Breast epithelium (tissue), 4 donors: Measurements from ENCODE around the gene CAMK2B. TPM values are rescaled to one million over a fixed set of nuclear protein-coding genes. Genes with fewer than 3 reads are reported as not detected.

ENCODE experiments used
- DNase-seq, 2 donors: peaks; one replicate each; pipeline ENCODE4 v3.0.0-alpha.2; 2019; ENCODE audit warnings: low spot score in 2 of 2
- H3K27ac ChIP-seq, 2 donors: fragments of 200-600 bp; sonication (generic) in 1 of 2; one replicate each; pipeline ENCODE4 v1.5.1; 2016 to 2019; ENCODE audit warnings: mild to moderate bottlenecking in 1 of 2
- H3K27me3 ChIP-seq, 2 donors: fragments of 200-600 bp; sonication (generic) in 1 of 2; one replicate each; pipeline versions ENCODE4 v1.5.1 to v1.6.0; 2017 to 2019; ENCODE audit warnings: control low read depth in 1 of 2, mild to moderate bottlenecking in 1 of 2
- H3K36me3 ChIP-seq: fragments of 200-600 bp; one replicate; pipeline ENCODE4 v1.5.1; 2019
- H3K4me1 ChIP-seq, 2 donors: fragments of 200-600 bp; sonication (generic); one replicate each; pipeline ENCODE4 v1.5.1; 2016 to 2019; ENCODE audit warnings: control low read depth in 1 of 2
- H3K4me3 ChIP-seq, 3 donors: fragments of 200-600 bp; sonication (generic); 1 replicate in 2 of 3; 2 replicates in 1 of 3; pipeline ENCODE4 v1.5.1; 2016 to 2019; ENCODE audit warnings: mild to moderate bottlenecking in 3 of 3, moderate library complexity in 2 of 3
- H3K9me3 ChIP-seq, 2 donors: fragments of 200-600 bp; sonication (generic) in 1 of 2; one replicate each; pipeline ENCODE4 v1.5.1; 2016 to 2019; ENCODE audit warnings: control low read depth in 1 of 2
- POLR2A ChIP-seq: fragments of 450-650 bp; IDR thresholded peaks from one replicate; pipeline ENCODE4 v1.6.1; 2016; ENCODE audit warnings: antibody characterized with exemption, mild to moderate bottlenecking, moderate library complexity
- POLR2AphosphoS5 ChIP-seq, 3 donors: sonication (generic); formaldehyde crosslinking; IDR thresholded peaks; one replicate each; pipeline ENCODE4 v1.6.1; 2017; ENCODE audit warnings: antibody characterized with exemption in 3 of 3
- intact Hi-C: fragments of 100-400 bp; cut with DNase I; formaldehyde crosslinking; loops from one replicate; pipeline ENCODE4 v1.15.1; 2023; ENCODE audit warnings: low total_unique reads
- total RNA-seq, 3 donors: library from RNA; depleted of rRNA; stranded (reverse); fragments of >200 nt; gene quantifications; one replicate each; pipeline ENCODE4 v1.1.0, GENCODE V29; 2016
- TF ChIP-seq, protein P1 (sequence below), 3 donors: fragments of 450-650 bp; IDR thresholded peaks; one replicate each; pipeline ENCODE4 v1.5.1; 2016 to 2017; ENCODE audit warnings: antibody characterized with exemption in 3 of 3, mild to moderate bottlenecking in 3 of 3, moderate library complexity in 3 of 3

CAMK2B gene
- total RNA-seq, 3 donors from 2014 or later: 2.0 to 9.2 TPM; not detected in 1

DNA sequence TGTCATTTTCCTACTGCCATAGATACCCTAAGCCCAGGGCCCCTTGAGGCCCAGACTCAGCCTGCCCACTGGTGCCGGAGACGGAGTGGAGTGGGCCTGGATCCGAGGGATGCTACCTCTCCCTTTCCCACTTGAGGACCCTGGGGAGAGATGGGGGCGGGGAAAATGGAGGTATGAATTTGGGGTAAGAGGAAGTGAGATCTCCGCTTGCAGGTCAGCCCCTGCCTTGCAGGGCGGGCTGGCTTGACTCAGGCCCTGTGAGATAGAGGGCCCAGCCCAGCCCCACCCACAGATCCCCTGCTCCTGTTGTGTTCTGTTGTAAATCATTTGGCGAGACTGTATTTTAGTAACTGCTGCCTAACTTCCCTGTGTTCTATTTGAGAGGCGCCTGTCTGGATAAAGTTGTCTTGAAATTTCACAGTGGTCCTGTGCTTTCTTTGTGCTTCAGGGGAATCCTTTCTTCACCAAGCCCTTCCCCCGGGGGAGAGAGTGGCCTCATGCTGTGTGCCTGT, 111.5 kb downstream of the CAMK2B start:
- Histone ChIP-seq H3K27ac (no peak overlapping the region), H3K36me3 (peaks cover 4% of the 10 kb centered on the region), H3K4me3 (no peak overlapping the region), H3K27me3 (no peaks in the 10 kb centered on the region), H3K9me3 (no peaks in the 10 kb centered on the region), H3K4me1 (no peaks in the 10 kb centered on the region)
- intact Hi-C loops: no loop called here
- DNase-seq: peak in 1 of 2 donors; percentile 48
- TF ChIP-seq POLR2A: no peak
- no peak for TF ChIP-seq POLR2AphosphoS5 (IDR thresholded peaks at IDR 0.05)
- TF ChIP-seq, protein P1, sequence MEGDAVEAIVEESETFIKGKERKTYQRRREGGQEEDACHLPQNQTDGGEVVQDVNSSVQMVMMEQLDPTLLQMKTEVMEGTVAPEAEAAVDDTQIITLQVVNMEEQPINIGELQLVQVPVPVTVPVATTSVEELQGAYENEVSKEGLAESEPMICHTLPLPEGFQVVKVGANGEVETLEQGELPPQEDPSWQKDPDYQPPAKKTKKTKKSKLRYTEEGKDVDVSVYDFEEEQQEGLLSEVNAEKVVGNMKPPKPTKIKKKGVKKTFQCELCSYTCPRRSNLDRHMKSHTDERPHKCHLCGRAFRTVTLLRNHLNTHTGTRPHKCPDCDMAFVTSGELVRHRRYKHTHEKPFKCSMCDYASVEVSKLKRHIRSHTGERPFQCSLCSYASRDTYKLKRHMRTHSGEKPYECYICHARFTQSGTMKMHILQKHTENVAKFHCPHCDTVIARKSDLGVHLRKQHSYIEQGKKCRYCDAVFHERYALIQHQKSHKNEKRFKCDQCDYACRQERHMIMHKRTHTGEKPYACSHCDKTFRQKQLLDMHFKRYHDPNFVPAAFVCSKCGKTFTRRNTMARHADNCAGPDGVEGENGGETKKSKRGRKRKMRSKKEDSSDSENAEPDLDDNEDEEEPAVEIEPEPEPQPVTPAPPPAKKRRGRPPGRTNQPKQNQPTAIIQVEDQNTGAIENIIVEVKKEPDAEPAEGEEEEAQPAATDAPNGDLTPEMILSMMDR (IDR thresholded peaks at IDR 0.05): no peak

DNA sequence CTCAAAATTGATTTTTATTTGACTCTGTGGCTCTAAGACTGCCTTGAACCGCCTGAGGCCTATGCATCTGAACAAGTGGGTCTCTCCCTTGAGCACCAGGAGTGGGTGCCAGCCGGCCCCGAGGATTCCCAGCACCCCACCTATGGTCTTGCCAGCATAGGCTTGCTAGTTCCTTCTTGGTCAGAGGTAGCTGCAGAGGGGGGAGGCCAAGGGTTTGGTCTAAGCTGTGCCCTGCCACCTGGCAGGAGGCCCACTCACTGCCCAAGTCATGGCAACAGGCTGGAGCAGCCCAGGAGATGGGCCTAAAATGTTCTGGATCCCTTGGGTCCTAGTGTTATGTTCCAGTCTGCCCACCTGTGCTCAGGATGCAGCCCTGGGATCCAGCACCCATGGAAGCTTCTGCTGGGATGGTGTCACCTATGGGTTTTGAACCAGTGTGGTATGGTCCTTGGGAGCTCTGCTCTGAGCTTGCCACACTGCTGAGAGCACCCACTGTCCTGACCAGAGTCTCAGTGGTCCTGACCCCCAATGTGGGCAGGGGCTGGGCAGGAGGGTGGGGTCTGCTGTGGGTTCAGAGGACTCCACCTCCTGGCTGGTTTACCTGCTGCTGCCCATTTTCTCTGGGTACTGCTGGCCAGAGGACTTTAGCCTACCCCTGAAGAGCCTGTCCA, 112.1 kb downstream of the CAMK2B start:
- no peaks in the 10 kb centered on the region for H3K27me3 ChIP-seq
- TF ChIP-seq POLR2A (no peak), POLR2AphosphoS5 (IDR thresholded peaks at IDR 0.05) (no peak)
- TF ChIP-seq, protein P1 (IDR thresholded peaks at IDR 0.05): no peak
- H3K36me3 ChIP-seq: peaks cover 4% of the 10 kb centered on the region
- H3K9me3 ChIP-seq: no peaks in the 10 kb centered on the region
- no peaks in the 10 kb centered on the region for H3K4me1 ChIP-seq
- H3K4me3 ChIP-seq: no peak overlapping the region
- no peak overlapping the region for H3K27ac ChIP-seq
- intact Hi-C loops: no loop called here
- DNase-seq: peak in 1 of 2 donors; percentile 27

DNA sequence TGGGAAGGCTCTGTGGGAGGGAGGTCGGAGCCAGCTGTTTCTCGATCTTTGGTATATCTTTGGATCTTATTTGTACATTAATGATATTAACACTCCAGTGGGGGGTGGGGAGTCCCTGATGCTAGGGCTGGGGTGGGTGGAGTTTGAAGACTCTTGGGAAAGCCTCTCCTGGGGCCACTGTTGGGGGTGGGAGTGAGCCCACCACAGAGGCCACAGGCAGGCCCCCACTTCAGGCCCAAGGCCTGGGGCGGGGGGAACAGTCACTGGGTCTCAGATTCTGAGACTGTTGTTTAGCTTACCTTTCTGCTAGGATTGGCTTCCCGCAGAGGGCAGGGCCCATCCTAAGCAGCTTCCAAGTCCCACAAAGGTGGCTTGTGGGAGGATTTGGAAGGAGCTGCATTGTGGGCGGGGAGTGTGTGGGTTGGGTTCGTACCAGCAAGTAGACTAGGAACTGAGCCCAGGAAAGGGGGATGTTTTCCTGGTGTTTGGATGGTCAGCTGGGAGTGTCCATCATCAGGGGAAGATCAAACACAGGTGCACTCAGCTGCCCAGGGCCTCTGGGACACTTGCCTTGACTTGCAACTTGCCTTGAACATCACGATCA, 112.7 kb downstream of the CAMK2B start:
- no peaks in the 10 kb centered on the region for H3K27me3 ChIP-seq
- intact Hi-C loops: no loop called here
- TF ChIP-seq, protein P1 (IDR thresholded peaks at IDR 0.05): no peak
- no peak for TF ChIP-seq POLR2A
- no peak for TF ChIP-seq POLR2AphosphoS5 (IDR thresholded peaks at IDR 0.05)
- H3K27ac ChIP-seq: no peak overlapping the region
- H3K4me1 ChIP-seq: no peaks in the 10 kb centered on the region
- peak in 1 of 2 donors; percentile 38 for DNase-seq
- H3K36me3 ChIP-seq: peaks cover 4% of the 10 kb centered on the region
- no peaks in the 10 kb centered on the region for H3K9me3 ChIP-seq
- H3K4me3 ChIP-seq: no peak overlapping the region

DNA sequence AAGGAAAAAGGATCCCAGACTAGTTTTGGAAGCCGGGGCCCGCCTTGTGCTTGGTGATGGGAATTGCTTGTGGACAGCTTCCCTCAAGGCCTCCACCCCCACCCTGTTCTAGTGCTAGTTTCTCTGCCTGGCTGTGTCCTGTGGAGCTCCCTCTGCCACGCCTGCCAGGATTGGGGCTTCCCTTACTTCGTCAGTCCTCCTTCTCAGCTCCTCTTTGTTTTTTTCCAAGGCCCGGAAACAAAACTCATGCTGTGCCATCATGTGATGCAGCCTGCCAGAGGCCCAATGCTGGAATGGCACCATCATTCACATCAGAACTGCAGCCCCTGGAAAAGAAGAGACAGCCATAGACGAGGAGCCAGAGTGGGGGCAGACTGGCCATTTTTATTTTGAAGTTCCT, 113.4 kb downstream of the CAMK2B start:
- Histone ChIP-seq H3K9me3 (no peaks in the 10 kb centered on the region), H3K4me3 (no peak overlapping the region), H3K36me3 (peaks cover 4% of the 10 kb centered on the region), H3K27me3 (no peaks in the 10 kb centered on the region), H3K4me1 (no peaks in the 10 kb centered on the region), H3K27ac (no peak overlapping the region)
- no peak for DNase-seq
- TF ChIP-seq POLR2AphosphoS5 (IDR thresholded peaks at IDR 0.05): no peak
- TF ChIP-seq, protein P1 (IDR thresholded peaks at IDR 0.05): no peak
- TF ChIP-seq POLR2A: no peak
- intact Hi-C loops: no loop called here

DNA sequence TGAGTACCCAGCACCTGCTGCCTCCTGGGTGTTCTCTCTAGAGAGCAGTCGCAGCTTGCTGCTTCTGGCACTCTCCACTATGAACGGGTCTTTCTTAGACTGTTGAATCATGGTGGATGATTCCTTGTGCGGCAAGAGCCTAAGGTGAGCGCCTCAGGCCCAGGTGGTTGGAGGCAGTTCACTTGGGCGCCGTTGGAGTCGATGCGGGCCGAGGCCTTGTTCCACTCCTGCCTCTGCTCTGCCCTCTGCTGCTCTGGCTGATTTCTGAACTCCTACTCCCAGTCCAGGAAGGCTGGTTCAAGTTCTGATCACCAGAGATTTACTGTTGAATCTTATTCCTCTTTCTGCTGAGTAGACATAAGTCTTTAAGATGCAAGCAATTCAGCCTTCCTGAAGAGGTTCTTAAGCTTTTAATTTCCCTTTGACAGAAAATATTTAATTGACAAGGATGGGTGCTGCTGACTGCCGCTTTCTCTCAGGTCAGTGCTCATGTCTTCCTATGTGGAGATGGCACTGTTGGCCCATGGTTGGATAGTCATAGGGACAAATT, 114.2 kb downstream of the CAMK2B start:
- DNase-seq: no peak
- H3K9me3 ChIP-seq: no peaks in the 10 kb centered on the region

More for the DNA sequence above, 114.2 kb downstream of the CAMK2B start:
- H3K27me3 ChIP-seq: no peaks in the 10 kb centered on the region
- no peak for TF ChIP-seq POLR2A
- TF ChIP-seq, protein P1 (IDR thresholded peaks at IDR 0.05): no peak
- no peak for TF ChIP-seq POLR2AphosphoS5 (IDR thresholded peaks at IDR 0.05)
- peaks cover 4% of the 10 kb centered on the region for H3K36me3 ChIP-seq
- no peak overlapping the region for H3K4me3 ChIP-seq
- H3K27ac ChIP-seq: no peak overlapping the region
- H3K4me1 ChIP-seq: no peaks in the 10 kb centered on the region
- intact Hi-C loops: no loop called here
